HCT116 (cell line): ENCODE measurements around the gene HTT-AS.

Experiments used
- CBX3 ChIP-seq: IDR thresholded peaks from 2 replicates; pipeline ENCODE4 v1.6.1; 2012; ENCODE audit warnings: low read depth
- CEBPB ChIP-seq: IDR thresholded peaks from 2 replicates; pipeline ENCODE4 v1.6.1; 2012; ENCODE audit warnings: low read depth
- EGR1 ChIP-seq: IDR thresholded peaks from 2 replicates; pipeline ENCODE4 v1.6.1; 2012; ENCODE audit warnings: low read depth
- EZH2 ChIP-seq: fragments of 200-600 bp; sonication (generic); IDR thresholded peaks from 2 replicates; pipeline ENCODE4 v1.6.1; 2017; ENCODE audit warnings: antibody characterized with exemption, mixed run types
- JUND ChIP-seq: IDR thresholded peaks from 2 replicates; pipeline ENCODE4 v1.6.1; 2012
- POLR2A ChIP-seq: IDR thresholded peaks from 2 replicates; pipeline ENCODE4 v1.7.0; 2011; ENCODE audit warnings: borderline replicate concordance; ENCODE audit not compliant: insufficient read depth, insufficient read length; ENCODE audit errors: extremely low read depth
- POLR2AphosphoS5 ChIP-seq: IDR thresholded peaks from 2 replicates; pipeline ENCODE4 v1.6.1; 2011; ENCODE audit warnings: mild to moderate bottlenecking, low read depth, low read length, moderate library complexity
- RAD21 ChIP-seq: IDR thresholded peaks from 2 replicates; pipeline ENCODE4 v1.6.1; 2012; ENCODE audit warnings: low read depth, mild to moderate bottlenecking
- SIN3A ChIP-seq: IDR thresholded peaks from 2 replicates; pipeline ENCODE4 v1.6.1; 2012; ENCODE audit warnings: low read depth
- YY1 ChIP-seq: IDR thresholded peaks from 2 replicates; pipeline ENCODE4 v1.6.1; 2011; ENCODE audit warnings: low read length, low read depth, moderate library complexity, mild to moderate bottlenecking; ENCODE audit not compliant: insufficient replicate concordance; ENCODE audit errors: extremely low read depth
- TF ChIP-seq, protein P1 (sequence below), 3 experiments: fragments of 200-600 bp in 1 of 3; sonication (generic) in 1 of 3; IDR thresholded peaks in 2 of 3; conservative IDR thresholded peaks in 1 of 3; 2 replicates each; pipeline ENCODE4 v1.5.1; 2012 to 2017; ENCODE audit warnings: low read depth in 2 of 3, low read length in 2 of 3, antibody characterized with exemption in 1 of 3, borderline replicate concordance in 1 of 3, control low read depth in 1 of 3, mild to moderate bottlenecking in 1 of 3, mixed read lengths in 1 of 3, mixed run types in 1 of 3, moderate library complexity in 1 of 3; ENCODE audit not compliant: insufficient read depth in 1 of 3
- TF ChIP-seq, protein P2 (sequence below): IDR thresholded peaks from 2 replicates; pipeline ENCODE4 v1.6.1; 2012
- TF ChIP-seq, protein P3 (sequence below): IDR thresholded peaks from 2 replicates; pipeline ENCODE4 v1.6.1; 2012

DNA sequence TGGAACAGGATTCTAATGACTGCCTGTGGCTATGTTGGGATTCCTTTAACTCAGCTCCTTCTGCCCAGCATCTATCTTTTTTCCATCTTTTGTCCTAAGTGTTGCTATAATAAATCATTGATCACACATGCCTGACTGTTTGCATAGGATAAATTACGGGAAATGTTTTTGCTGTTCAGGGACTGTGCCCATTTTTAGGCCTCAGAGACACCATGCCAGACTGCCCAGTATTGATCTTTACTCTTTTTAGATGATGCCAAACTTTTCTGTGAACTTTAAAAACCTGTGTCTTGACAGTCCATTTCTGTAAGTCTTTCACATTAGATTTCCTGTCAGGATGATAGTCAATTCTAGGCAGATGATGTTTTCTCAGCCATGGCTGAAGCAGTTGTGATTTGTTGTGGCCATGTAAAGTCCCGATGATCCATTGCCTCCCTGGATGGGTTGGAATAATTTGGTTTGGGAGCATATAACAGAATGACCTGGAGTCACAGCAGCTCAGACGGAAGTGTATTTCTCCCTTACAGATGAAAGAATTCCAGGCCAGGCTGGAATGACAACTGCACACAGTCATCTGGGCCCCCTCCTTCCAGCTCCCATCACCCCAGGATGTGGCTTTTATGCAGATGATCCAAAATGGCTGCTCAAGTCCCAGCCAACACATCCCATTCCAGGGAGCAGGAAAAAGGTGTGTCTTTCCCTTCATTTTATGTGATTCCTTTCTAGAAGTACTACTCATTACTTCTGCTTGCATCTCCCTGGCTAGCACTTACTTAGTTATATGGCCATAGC, 3.4 kb downstream of the HTT-AS start:
- TF ChIP-seq, protein P1, sequence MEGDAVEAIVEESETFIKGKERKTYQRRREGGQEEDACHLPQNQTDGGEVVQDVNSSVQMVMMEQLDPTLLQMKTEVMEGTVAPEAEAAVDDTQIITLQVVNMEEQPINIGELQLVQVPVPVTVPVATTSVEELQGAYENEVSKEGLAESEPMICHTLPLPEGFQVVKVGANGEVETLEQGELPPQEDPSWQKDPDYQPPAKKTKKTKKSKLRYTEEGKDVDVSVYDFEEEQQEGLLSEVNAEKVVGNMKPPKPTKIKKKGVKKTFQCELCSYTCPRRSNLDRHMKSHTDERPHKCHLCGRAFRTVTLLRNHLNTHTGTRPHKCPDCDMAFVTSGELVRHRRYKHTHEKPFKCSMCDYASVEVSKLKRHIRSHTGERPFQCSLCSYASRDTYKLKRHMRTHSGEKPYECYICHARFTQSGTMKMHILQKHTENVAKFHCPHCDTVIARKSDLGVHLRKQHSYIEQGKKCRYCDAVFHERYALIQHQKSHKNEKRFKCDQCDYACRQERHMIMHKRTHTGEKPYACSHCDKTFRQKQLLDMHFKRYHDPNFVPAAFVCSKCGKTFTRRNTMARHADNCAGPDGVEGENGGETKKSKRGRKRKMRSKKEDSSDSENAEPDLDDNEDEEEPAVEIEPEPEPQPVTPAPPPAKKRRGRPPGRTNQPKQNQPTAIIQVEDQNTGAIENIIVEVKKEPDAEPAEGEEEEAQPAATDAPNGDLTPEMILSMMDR (IDR thresholded peaks at IDR 0.05 in 2 of 3, conservative IDR thresholded peaks at IDR 0.05 in 1 of 3; ENCODE audit: borderline replicate concordance in 1 of 3, insufficient read depth in 1 of 3, low read depth in 2 of 3, low read length in 2 of 3) = no peak
- TF ChIP-seq POLR2AphosphoS5 (no peak), SIN3A (no peak), POLR2A (no peak), RAD21 (no peak), EZH2 (no peak), JUND (no peak), YY1 (no peak), CBX3 (no peak), CEBPB (no peak), EGR1 (no peak)
- TF ChIP-seq, protein P2, sequence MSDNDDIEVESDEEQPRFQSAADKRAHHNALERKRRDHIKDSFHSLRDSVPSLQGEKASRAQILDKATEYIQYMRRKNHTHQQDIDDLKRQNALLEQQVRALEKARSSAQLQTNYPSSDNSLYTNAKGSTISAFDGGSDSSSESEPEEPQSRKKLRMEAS = no peak
- TF ChIP-seq, protein P3, sequence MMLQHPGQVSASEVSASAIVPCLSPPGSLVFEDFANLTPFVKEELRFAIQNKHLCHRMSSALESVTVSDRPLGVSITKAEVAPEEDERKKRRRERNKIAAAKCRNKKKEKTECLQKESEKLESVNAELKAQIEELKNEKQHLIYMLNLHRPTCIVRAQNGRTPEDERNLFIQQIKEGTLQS = no peak
